Neuronal stem cell (in vitro differentiated cells): ENCODE measurements around the gene NSUN5.

Source experiments
- DNase-seq: peaks from one replicate; pipeline ENCODE4 v3.0.0-alpha.2; 2013; ENCODE audit warnings: low spot score
- H2AFZ ChIP-seq: one replicate; pipeline ENCODE4 v1.6.1; 2013; ENCODE audit warnings: mild to moderate bottlenecking, low read length, inconsistent platforms
- H2AK5ac ChIP-seq: 2 replicates; pipeline ENCODE4 v1.6.1; 2013; ENCODE audit warnings: low read depth, mild to moderate bottlenecking, inconsistent platforms, low read length, moderate library complexity, mixed read lengths
- H2BK120ac ChIP-seq: 2 replicates; pipeline ENCODE4 v1.6.1; 2013; ENCODE audit warnings: low read depth, mild to moderate bottlenecking, inconsistent platforms, low read length, moderate library complexity, mixed read lengths
- H2BK12ac ChIP-seq: one replicate; pipeline ENCODE4 v1.6.1; 2013; ENCODE audit warnings: low read length, inconsistent platforms
- H2BK15ac ChIP-seq: 2 replicates; pipeline ENCODE4 v1.6.1; 2013; ENCODE audit warnings: mild to moderate bottlenecking, low read length, inconsistent platforms, mixed read lengths
- H2BK5ac ChIP-seq: one replicate; pipeline ENCODE4 v1.6.1; 2013; ENCODE audit warnings: inconsistent platforms, mild to moderate bottlenecking, low read length, moderate library complexity
- H3K14ac ChIP-seq: one replicate; pipeline ENCODE4 v1.6.1; 2013; ENCODE audit warnings: low read length, inconsistent platforms
- H3K18ac ChIP-seq: 2 replicates; pipeline ENCODE4 v1.6.1; 2013; ENCODE audit warnings: low read length, inconsistent platforms
- H3K23ac ChIP-seq: 2 replicates; pipeline ENCODE4 v1.6.1; 2013; ENCODE audit warnings: low read depth, mild to moderate bottlenecking, mixed read lengths, low read length, inconsistent platforms; ENCODE audit not compliant: poor library complexity
- H3K27ac ChIP-seq: replicated peaks from 3 replicates; pipeline ENCODE4 v1.5.1; 2013; ENCODE audit warnings: low read length, inconsistent platforms
- H3K27me3 ChIP-seq, 3 experiments: 2 replicates each; pipeline ENCODE4 v1.6.1; 2013; ENCODE audit warnings: low read length in 3 of 3, mild to moderate bottlenecking in 2 of 3, inconsistent platforms in 1 of 3, low read depth in 1 of 3, mixed read lengths in 1 of 3, moderate library complexity in 1 of 3; ENCODE audit not compliant: control insufficient read depth in 3 of 3, insufficient read depth in 3 of 3
- H3K36me3 ChIP-seq, 2 donors: replicated peaks in 1 of 2; 2 replicates each; pipeline ENCODE4 v1.6.1; 2013; ENCODE audit warnings: low read length in 2 of 2; ENCODE audit not compliant: control insufficient read depth in 2 of 2, insufficient read depth in 2 of 2
- H3K4ac ChIP-seq: 2 replicates; pipeline ENCODE4 v1.6.1; 2013; ENCODE audit warnings: inconsistent platforms, mild to moderate bottlenecking, low read length, moderate library complexity
- H3K4me1 ChIP-seq, 2 donors: 1 replicate in 1 of 2; 2 replicates in 1 of 2; pipeline ENCODE4 v1.6.1; 2013; ENCODE audit warnings: low read length in 2 of 2, low read depth in 1 of 2; ENCODE audit not compliant: control insufficient read depth in 2 of 2, insufficient read depth in 1 of 2
- H3K4me2 ChIP-seq: one replicate; pipeline ENCODE4 v1.6.1; 2013; ENCODE audit warnings: mild to moderate bottlenecking, low read length, inconsistent platforms; ENCODE audit not compliant: insufficient read depth, poor library complexity, severe bottlenecking
- H3K4me3 ChIP-seq, 2 donors: 2 replicates each; pipeline ENCODE4 v1.5.1; 2013; ENCODE audit warnings: low read length in 2 of 2, mild to moderate bottlenecking in 2 of 2, inconsistent platforms in 1 of 2, moderate library complexity in 1 of 2
- H3K79me1 ChIP-seq: one replicate; pipeline ENCODE4 v1.6.1; 2013; ENCODE audit warnings: low read depth, mild to moderate bottlenecking, inconsistent platforms, low read length, moderate library complexity
- H3K9ac ChIP-seq: one replicate; pipeline ENCODE4 v1.6.1; 2013; ENCODE audit warnings: mild to moderate bottlenecking, low read depth, low read length, inconsistent platforms; ENCODE audit not compliant: poor library complexity
- H3K9me3 ChIP-seq, 2 donors: replicated peaks in 1 of 2; 2 replicates each; pipeline versions ENCODE3 to v1.6.1; 2013; ENCODE audit warnings: low read length in 2 of 2, mild to moderate bottlenecking in 2 of 2, inconsistent platforms in 1 of 2, low read depth in 1 of 2, mixed read lengths in 1 of 2, moderate library complexity in 1 of 2; ENCODE audit not compliant: control insufficient read depth in 2 of 2, insufficient read depth in 1 of 2
- H4K8ac ChIP-seq: one replicate; pipeline ENCODE4 v1.6.1; 2013; ENCODE audit warnings: low read depth, mild to moderate bottlenecking, inconsistent platforms, low read length, moderate library complexity
- H4K91ac ChIP-seq: one replicate; pipeline ENCODE4 v1.6.1; 2013; ENCODE audit warnings: low read length, low read depth, mild to moderate bottlenecking, inconsistent platforms; ENCODE audit not compliant: poor library complexity
- WGBS, 2 donors: extraction: QIAGEN DNeasy Blood & Tissue Kit; methylation state at CpG; one replicate each; pipeline ENCODE4 v1.1.7; 2013; ENCODE audit warnings: missing lambda C conversion rate in 2 of 2, mixed read lengths in 1 of 2; ENCODE audit not compliant: insufficient read length in 2 of 2, insufficient replicate concordance in 1 of 2; ENCODE audit errors: extremely low coverage in 2 of 2; 5-methylcytosine and 5-hydroxymethylcytosine counted together

Gene NSUN5

GRCh38 chr7:73342645-73343044 is 34.0 kb upstream of the NSUN5 start:
- DNase-seq, result peak; percentile 26
- H4K8ac ChIP-seq, result peak overlapping the region; percentile 66
- no peak overlapping the region for H3K4ac ChIP-seq
- no CpG with 5 or more reads among the region's 8 CpGs for WGBS, 2 donors
- peaks cover 8% of the 10 kb centered on the region in 2 donors for H3K4me1 ChIP-seq
- no peak overlapping the region for H3K23ac ChIP-seq
- H4K91ac ChIP-seq, result peak overlapping the region; percentile 90
- peak overlapping the region; percentile 86 for H3K18ac ChIP-seq
- H3K9me3 ChIP-seq, result no peaks in the 10 kb centered on the region
- no peak overlapping the region for H3K4me3 ChIP-seq
- H2BK15ac ChIP-seq, result peak overlapping the region; percentile 98
- H3K27me3 ChIP-seq, result no peaks in the 10 kb centered on the region
- no peak overlapping the region for H3K27ac ChIP-seq
- no peaks in the 10 kb centered on the region for H3K36me3 ChIP-seq
- H2AK5ac ChIP-seq, result peak overlapping the region; percentile 66
- H2BK12ac ChIP-seq, result peak overlapping the region; percentile 80
- H3K9ac ChIP-seq, result no peak overlapping the region
- H3K14ac ChIP-seq, result no peak overlapping the region
- peak overlapping the region; percentile 80 for H2AFZ ChIP-seq
- H2BK120ac ChIP-seq, result no peak overlapping the region
- H3K4me2 ChIP-seq, result no peak overlapping the region
- no peak overlapping the region for H2BK5ac ChIP-seq
- H3K79me1 ChIP-seq, result no peaks in the 10 kb centered on the region

- no peak overlapping the region for H3K14ac ChIP-seq
- H3K9ac ChIP-seq, result no peak overlapping the region
- H3K4me3 ChIP-seq, result no peak overlapping the region
- DNase-seq, result no peak
- no peak overlapping the region for H3K18ac ChIP-seq
- H4K8ac ChIP-seq, result no peak overlapping the region
- H3K27ac ChIP-seq, result no peak overlapping the region
- H2BK15ac ChIP-seq, result no peak overlapping the region
- no peak overlapping the region for H3K4ac ChIP-seq
- no CpG with 5 or more reads among the region's 8 CpGs for WGBS, 2 donors
- H3K4me1 ChIP-seq, result peaks cover 8% of the 10 kb centered on the region in 2 donors
- no peak overlapping the region for H3K4me2 ChIP-seq
- H3K79me1 ChIP-seq, result no peaks in the 10 kb centered on the region
- H3K27me3 ChIP-seq, result no peaks in the 10 kb centered on the region
- H3K23ac ChIP-seq, result no peak overlapping the region
- no peak overlapping the region for H2BK120ac ChIP-seq
- no peaks in the 10 kb centered on the region for H3K36me3 ChIP-seq
- H2BK5ac ChIP-seq, result no peak overlapping the region
- peak overlapping the region; percentile 80 for H2AFZ ChIP-seq
- no peaks in the 10 kb centered on the region for H3K9me3 ChIP-seq
- no peak overlapping the region for H4K91ac ChIP-seq
- H2AK5ac ChIP-seq, result no peak overlapping the region
- no peak overlapping the region for H2BK12ac ChIP-seq
Observed at GRCh38 chr7:73341877-73342276, 33.3 kb upstream of the NSUN5 start.

GRCh38 chr7:73340514-73340913 is 31.9 kb upstream of the NSUN5 start:
- Histone ChIP-seq H4K8ac (no peak overlapping the region), H3K27me3 (peaks cover 0 to 6% (median 0%) of the 10 kb centered on the region in 3 experiments), H2AFZ (no peak overlapping the region), H3K27ac (no peak overlapping the region), H4K91ac (no peak overlapping the region), H3K18ac (no peak overlapping the region), H2BK12ac (no peak overlapping the region), H2BK5ac (no peak overlapping the region), H2BK15ac (no peak overlapping the region), H3K4me2 (no peak overlapping the region), H3K4me3 (no peak overlapping the region), H3K36me3 (no peaks in the 10 kb centered on the region), H2BK120ac (no peak overlapping the region), H3K4ac (no peak overlapping the region), H3K23ac (no peak overlapping the region), H3K79me1 (no peaks in the 10 kb centered on the region), H3K9ac (no peak overlapping the region), H3K14ac (no peak overlapping the region), H2AK5ac (no peak overlapping the region), H3K4me1 (peaks cover 8% of the 10 kb centered on the region in 2 donors), H3K9me3 (no peaks in the 10 kb centered on the region)
- DNase-seq, result no peak
- no CpG with 5 or more reads among the region's 7 CpGs for WGBS, 2 donors

GRCh38 chr7:73338321-73338720 is 29.7 kb upstream of the NSUN5 start:
- H2BK120ac ChIP-seq, result no peak overlapping the region
- peaks cover 5 to 8% of the 10 kb centered on the region in 2 donors for H3K4me1 ChIP-seq
- no peak overlapping the region for H2AFZ ChIP-seq
- H3K23ac ChIP-seq, result no peak overlapping the region
- H3K9me3 ChIP-seq, result no peaks in the 10 kb centered on the region
- whole genome bisulfite sequencing, 2 donors, result no CpG with 5 or more reads among the region's 10 CpGs
- H2BK12ac ChIP-seq, result no peak overlapping the region
- no peak for DNase-seq
- peaks cover 0 to 14% (median 0%) of the 10 kb centered on the region in 3 experiments for H3K27me3 ChIP-seq
- H2BK15ac ChIP-seq, result no peak overlapping the region
- no peak overlapping the region for H3K4me3 ChIP-seq
- no peak overlapping the region for H2BK5ac ChIP-seq
- H3K4ac ChIP-seq, result no peak overlapping the region
- no peaks in the 10 kb centered on the region for H3K79me1 ChIP-seq
- no peak overlapping the region for H3K18ac ChIP-seq
- H3K4me2 ChIP-seq, result no peak overlapping the region
- no peak overlapping the region for H2AK5ac ChIP-seq
- no peak overlapping the region for H3K14ac ChIP-seq
- H3K27ac ChIP-seq, result no peak overlapping the region
- H4K8ac ChIP-seq, result no peak overlapping the region
- no peak overlapping the region for H4K91ac ChIP-seq
- H3K36me3 ChIP-seq, result no peaks in the 10 kb centered on the region
- no peak overlapping the region for H3K9ac ChIP-seq
